Myometrial cell (primary cell): ENCODE data around the gene ZNF71. TPM values are rescaled to one million over a fixed set of nuclear protein-coding genes. Genes with fewer than 3 reads are reported as not detected.

Experiments used
- total RNA-seq: library from RNA; depleted of rRNA; stranded (reverse); fragments of >200 nt; gene quantifications from 2 replicates; pipeline ENCODE4 v1.2.3, GENCODE V29; 2015

ZNF71 gene
- total RNA-seq = 3.5 and 4.4 TPM in 2 replicates

GRCh38 chr19:56594783-56595547, at the start of gene ZNF71:
ZNF71 (plus strand) TSS chr19:56595302; CDS start chr19:56601559, 6,257 bp downstream.

DNA sequence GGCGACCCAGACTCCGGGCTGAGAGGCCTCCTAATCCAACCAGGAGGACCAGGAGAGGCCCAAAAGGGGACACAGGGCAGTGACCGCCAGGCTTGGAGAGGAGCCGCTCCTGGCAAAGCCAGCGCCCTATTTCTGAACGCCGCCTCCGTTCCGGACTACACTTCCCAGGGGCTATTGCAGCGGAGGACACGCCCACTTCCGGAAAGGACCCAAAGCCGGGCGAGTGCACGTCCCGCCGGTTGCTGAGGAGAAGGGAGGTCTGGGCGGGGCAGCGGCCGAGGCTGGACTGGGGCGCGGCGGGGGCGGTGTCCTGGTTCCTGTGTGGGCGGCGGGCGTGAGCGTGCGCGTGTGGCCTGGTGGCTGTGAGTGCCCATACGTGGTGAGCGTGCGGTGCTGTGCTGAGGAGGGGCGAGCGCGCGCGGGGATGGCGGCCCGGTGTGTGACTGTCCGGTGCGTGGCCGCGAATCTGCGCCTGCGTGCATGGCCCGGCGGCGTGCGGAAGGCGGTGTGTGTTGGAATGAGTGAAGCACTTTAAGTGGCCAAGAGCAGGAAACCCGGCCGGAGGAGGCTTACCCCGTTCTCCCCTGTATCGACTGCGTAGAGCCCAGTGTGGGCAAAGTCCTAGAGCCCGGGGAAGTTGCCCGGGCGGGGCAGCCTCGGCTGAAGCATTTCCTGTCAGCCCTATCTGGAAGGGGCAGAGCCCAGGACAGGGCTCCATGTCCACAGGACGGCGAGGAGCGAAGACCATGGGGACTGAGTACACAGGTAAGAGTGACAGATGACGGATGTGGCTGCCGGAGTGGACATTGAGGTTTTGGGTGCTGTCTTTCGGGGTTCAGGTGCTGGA, 27.6 kb upstream of the ZNF71 start, which contains the start of gene ZNF470:
Gene ZNF470 (plus strand): TSS at position 195 of the 847 bp plus-strand sequence. CDS start 2,844 bp downstream, outside the sequence.

GRCh38 chr19:56642711-56643459, 47.8 kb downstream of the ZNF71 start, which contains the start of gene SMIM17:
SMIM17 (plus strand) TSS chr19:56643159; CDS start chr19:56645668, 2,509 bp downstream.

DNA sequence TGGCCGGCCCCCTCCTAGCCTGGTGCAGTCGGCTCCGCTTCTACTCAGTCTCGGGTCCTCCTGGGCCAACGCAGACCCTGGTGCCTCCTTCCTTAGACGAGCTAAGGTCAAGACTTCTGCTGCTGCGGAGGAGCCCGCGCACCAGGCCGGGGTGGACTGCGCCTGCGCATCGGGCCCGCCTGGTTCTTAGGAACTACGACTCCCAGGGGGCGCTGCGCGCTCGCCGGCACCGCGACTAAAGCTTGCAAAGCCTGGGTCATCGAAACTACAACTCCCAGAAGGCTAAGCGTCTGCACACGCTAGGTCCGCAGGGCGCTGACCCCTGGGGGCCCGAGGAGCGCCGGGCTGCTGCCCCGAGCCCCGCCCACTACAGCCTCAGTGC, 76.5 kb downstream of the ZNF71 start, which contains the start of gene ZNF835:
Gene ZNF835 (minus strand): TSS at position 145 of the 382 bp plus-strand sequence. CDS start 6,559 bp downstream, outside the sequence.

Other genes starting within 250 kb of the ZNF71 start
- 0.35 and 0.58 TPM in 2 replicates for gene ZNF582, start 201.8 kb upstream of the ZNF71 start, total RNA-seq
- gene ZNF583, start 191.0 kb upstream of the ZNF71 start, total RNA-seq = 0.86 and 1.8 TPM in 2 replicates
- gene ZNF667, start 118.0 kb upstream of the ZNF71 start, total RNA-seq = 0.71 and 0.86 TPM in 2 replicates
- 0.71 and 1.2 TPM in 2 replicates for gene ZNF471, start 87.4 kb upstream of the ZNF71 start, total RNA-seq
- 2.9 and 8.0 TPM in 2 replicates for gene ZFP28, start 56.4 kb upstream of the ZNF71 start, total RNA-seq
- gene ZNF470, start 27.8 kb upstream of the ZNF71 start, total RNA-seq = 1.2 TPM in 2 replicates
- 0.18 TPM in 1 of 2 replicates, not detected in the other for gene SMIM17, start 47.9 kb downstream of the ZNF71 start, total RNA-seq
- gene ZNF835, start 76.5 kb downstream of the ZNF71 start, total RNA-seq = not detected in 2 replicates
- gene PEG3, start 245.4 kb downstream of the ZNF71 start, total RNA-seq = 0.29 TPM in 1 of 2 replicates, not detected in the other
- gene ZIM2, start 245.4 kb downstream of the ZNF71 start, total RNA-seq = not detected in 2 replicates